GM23338 (cell line): ENCODE data around the gene PPHLN1. TPM values are rescaled to one million over a fixed set of nuclear protein-coding genes. Genes with fewer than 3 reads are reported as not detected.

ENCODE experiments used
- ATAC-seq: fragments of 200-7000 bp; cut with Tn5 transposase; 3 replicates; pipeline ENCODE4 v1.9.1; 2020
- DNase-seq: peaks from one replicate; pipeline ENCODE4 v3.0.0-alpha.2; 2015; ENCODE audit warnings: low spot score
- H2AFZ ChIP-seq: fragments of 200-600 bp; sonication (generic); 2 replicates; pipeline ENCODE4 v1.8.0; 2016; ENCODE audit warnings: antibody characterized with exemption, mild to moderate bottlenecking, moderate library complexity
- H3F3A ChIP-seq: fragments of 200-600 bp; sonication (generic); replicated peaks from 2 replicates; pipeline ENCODE4 v1.8.0; 2017; ENCODE audit warnings: antibody characterized with exemption, mixed run types, low read depth
- H3K27ac ChIP-seq: fragments of 200-600 bp; sonication (generic); 2 replicates; pipeline ENCODE4 v1.6.1; 2016; ENCODE audit warnings: low read depth
- H3K27me3 ChIP-seq: fragments of 200-600 bp; sonication (generic); 2 replicates; pipeline ENCODE4 v1.8.0; 2016; ENCODE audit warnings: mild to moderate bottlenecking, mixed run types, moderate library complexity; ENCODE audit not compliant: insufficient read depth
- H3K36me3 ChIP-seq: fragments of 200-600 bp; sonication (generic); 2 replicates; pipeline ENCODE4 v1.8.0; 2016; ENCODE audit warnings: mild to moderate bottlenecking; ENCODE audit not compliant: insufficient read depth
- H3K4me1 ChIP-seq: fragments of 200-600 bp; sonication (generic); 2 replicates; pipeline ENCODE4 v1.8.0; 2016; ENCODE audit warnings: mild to moderate bottlenecking, moderate library complexity; ENCODE audit not compliant: insufficient read depth
- H3K4me2 ChIP-seq: fragments of 200-600 bp; sonication (generic); 2 replicates; pipeline ENCODE4 v1.7.1; 2017; ENCODE audit warnings: mixed run types
- H3K4me3 ChIP-seq: fragments of 200-600 bp; sonication (generic); 2 replicates; pipeline ENCODE4 v1.6.1; 2016; ENCODE audit warnings: mixed run types
- H3K79me2 ChIP-seq: fragments of 200-600 bp; sonication (generic); replicated peaks from 2 replicates; pipeline ENCODE4 v1.8.0; 2017; ENCODE audit warnings: mild to moderate bottlenecking; ENCODE audit not compliant: insufficient read depth
- H3K9me2 ChIP-seq: fragments of 200-600 bp; sonication (generic); 2 replicates; pipeline ENCODE4 v1.8.0; 2017; ENCODE audit not compliant: insufficient read depth
- H4K20me1 ChIP-seq: fragments of 200-600 bp; sonication (generic); replicated peaks from 2 replicates; pipeline ENCODE4 v1.8.0; 2017; ENCODE audit warnings: mild to moderate bottlenecking; ENCODE audit not compliant: insufficient read depth
- H3K27ac Mint-ChIP-seq: 2 replicates; pipeline ENCODE4 v1.8.0; 2020; ENCODE audit warnings: inconsistent platforms, mild to moderate bottlenecking, moderate library complexity, mixed read lengths
- H3K27me3 Mint-ChIP-seq: 3 replicates; pipeline ENCODE4 v1.8.0; 2022; ENCODE audit warnings: low read depth, mild to moderate bottlenecking, moderate library complexity, mixed read lengths, inconsistent platforms; ENCODE audit not compliant: insufficient read depth, poor library complexity
- H3K36me3 Mint-ChIP-seq: 3 replicates; pipeline ENCODE4 v1.8.0; 2021; ENCODE audit warnings: low read depth, mild to moderate bottlenecking, inconsistent platforms, moderate library complexity, mixed read lengths
- H3K4me1 Mint-ChIP-seq: 3 replicates; pipeline ENCODE4 v1.8.0; 2020; ENCODE audit warnings: mild to moderate bottlenecking, inconsistent platforms, mixed read lengths
- H3K4me3 Mint-ChIP-seq: 3 replicates; pipeline ENCODE4 v1.8.0; 2021; ENCODE audit warnings: moderate library complexity, mild to moderate bottlenecking, inconsistent platforms, mixed read lengths
- H3K9me3 Mint-ChIP-seq: 3 replicates; pipeline ENCODE4 v1.8.0; 2020; ENCODE audit warnings: moderate library complexity, mild to moderate bottlenecking, inconsistent platforms, mixed read lengths
- CREB1 ChIP-seq: fragments of 250-450 bp; sonication (Bioruptor Pico); IDR thresholded peaks from 2 replicates; pipeline ENCODE4 v1.5.0; 2020; ENCODE audit warnings: low read depth, mild to moderate bottlenecking, moderate library complexity
- CTCF ChIP-seq, 2 experiments: fragments of 200-600 bp in 1 of 2; sonication (generic) in 1 of 2; conservative IDR thresholded peaks; 2 replicates each; pipeline versions ENCODE4 v1.5.1 to v1.6.1; 2016 to 2017; ENCODE audit warnings: antibody characterized with exemption in 2 of 2, low read depth in 2 of 2, mild to moderate bottlenecking in 2 of 2, moderate library complexity in 1 of 2
- EZH2 ChIP-seq: fragments of 200-600 bp; sonication (generic); IDR thresholded peaks from one replicate; pipeline ENCODE4 v1.8.0; 2017; ENCODE audit warnings: antibody characterized with exemption, mild to moderate bottlenecking, low read depth; ENCODE audit not compliant: unreplicated experiment
- EZH2phosphoT487 ChIP-seq: fragments of 200-600 bp; sonication (generic); IDR thresholded peaks from one replicate; pipeline ENCODE4 v1.8.1; 2018; ENCODE audit warnings: antibody characterized with exemption; ENCODE audit not compliant: unreplicated experiment
- REST ChIP-seq: IDR thresholded peaks from one replicate; pipeline ENCODE4 v1.6.1; 2018; ENCODE audit warnings: antibody characterized with exemption; ENCODE audit not compliant: unreplicated experiment
- STAT1 ChIP-seq: IDR thresholded peaks from one replicate; pipeline ENCODE4 v1.6.1; 2016; ENCODE audit warnings: antibody characterized with exemption; ENCODE audit not compliant: unreplicated experiment
- ZNF114 ChIP-seq: fragments of 250-450 bp; sonication (Bioruptor Pico); IDR thresholded peaks from 2 replicates; pipeline ENCODE4 v1.5.0; 2020; ENCODE audit warnings: mild to moderate bottlenecking, moderate library complexity
- ZNF462 ChIP-seq: fragments of 250-450 bp; sonication (Bioruptor Pico); IDR thresholded peaks from 2 replicates; pipeline ENCODE4 v1.5.0; 2020; ENCODE audit warnings: mild to moderate bottlenecking, moderate library complexity
- polyA plus RNA-seq: library from polyadenylated mRNA; unstranded; fragments of >200 nt; fragmentation: Nextera tagmentation; extraction: Ambion mirVana; gene quantifications from 2 replicates; pipeline ENCODE4 v1.2.1, GENCODE V29; 2016
- total RNA-seq: library from RNA; depleted of rRNA; stranded (reverse); fragments of >200 nt; shearing (Covaris generic); gene quantifications from 2 replicates; pipeline ENCODE4 v1.2.3, GENCODE V29; 2014
- TF ChIP-seq, protein P1 (sequence below): IDR thresholded peaks from 2 replicates; pipeline ENCODE4 v1.6.1; 2016; ENCODE audit warnings: antibody characterized with exemption

Gene PPHLN1
- total and polyA plus RNA-seq, 2 experiments from 2014 or later, result 93.0 to 103 TPM

GRCh38 chr12:42472376-42472775 is 146.4 kb downstream of the PPHLN1 start:
- Mint-ChIP-seq H3K4me3 (no peak overlapping the region), H3K27ac (no peak overlapping the region), H3K9me3 (no peaks in the 10 kb centered on the region; the same call in 2 of the 3 replicates), H3K4me1 (peaks cover 53% of the 10 kb centered on the region), H3K36me3 (peaks cover 57% of the 10 kb centered on the region), H3K27me3 (peaks cover 7% of the 10 kb centered on the region)
- Histone ChIP-seq H2AFZ (no peak overlapping the region), H3K36me3 (peaks cover 18% of the 10 kb centered on the region; the same call in 1 of the 2 replicates), H3K79me2 (peaks cover 69% of the 10 kb centered on the region), H3K27me3 (no peaks in the 10 kb centered on the region), H3K4me3 (no peak overlapping the region), H3K9me2 (no peaks in the 10 kb centered on the region), H3F3A (no peaks in the 10 kb centered on the region), H3K27ac (no peak overlapping the region), H3K4me1 (peaks cover 50% of the 10 kb centered on the region), H3K4me2 (peak overlapping the region; percentile 42; the same call in 1 of the 2 replicates), H4K20me1 (peaks cover 22% of the 10 kb centered on the region)
- ATAC-seq, result peak; percentile 24; the same call in 1 of the 3 replicates
- TF ChIP-seq CTCF (conservative IDR thresholded peaks at IDR 0.05; ENCODE audit: low read depth in 2 of 2), result no peak
- DNase-seq, result peak; percentile 18

GRCh38 chr12:42473130-42473529 is 147.2 kb downstream of the PPHLN1 start:
- no peak overlapping the region for H3K4me3 ChIP-seq
- no peak for DNase-seq
- Mint-ChIP-seq H3K27ac (no peak overlapping the region), H3K27me3 (peaks cover 7% of the 10 kb centered on the region), H3K36me3 (peaks cover 59% of the 10 kb centered on the region), H3K4me3 (no peak overlapping the region), H3K9me3 (no peaks in the 10 kb centered on the region; the same call in 2 of the 3 replicates), H3K4me1 (peaks cover 56% of the 10 kb centered on the region)
- no peaks in the 10 kb centered on the region for H3F3A ChIP-seq
- H3K4me2 ChIP-seq, result 0 out of 2 replicates have a peak overlapping the region, but pooled peaks have one; percentile 42
- H2AFZ ChIP-seq, result no peak overlapping the region
- H3K27me3 ChIP-seq, result no peaks in the 10 kb centered on the region
- no peaks in the 10 kb centered on the region for H3K9me2 ChIP-seq
- peaks cover 16% of the 10 kb centered on the region; the same call in 1 of the 2 replicates for H3K36me3 ChIP-seq
- H3K4me1 ChIP-seq, result peaks cover 52% of the 10 kb centered on the region
- H3K27ac ChIP-seq, result no peak overlapping the region
- peaks cover 22% of the 10 kb centered on the region for H4K20me1 ChIP-seq
- peaks cover 77% of the 10 kb centered on the region for H3K79me2 ChIP-seq
- no peak for ATAC-seq
- no peak for TF ChIP-seq CREB1 (CRISPR knock-in tag)
- TF ChIP-seq REST, result no peak
- no peak for TF ChIP-seq ZNF114 (CRISPR knock-in tag)
- TF ChIP-seq ZNF462, result no peak
- TF ChIP-seq, protein P1, sequence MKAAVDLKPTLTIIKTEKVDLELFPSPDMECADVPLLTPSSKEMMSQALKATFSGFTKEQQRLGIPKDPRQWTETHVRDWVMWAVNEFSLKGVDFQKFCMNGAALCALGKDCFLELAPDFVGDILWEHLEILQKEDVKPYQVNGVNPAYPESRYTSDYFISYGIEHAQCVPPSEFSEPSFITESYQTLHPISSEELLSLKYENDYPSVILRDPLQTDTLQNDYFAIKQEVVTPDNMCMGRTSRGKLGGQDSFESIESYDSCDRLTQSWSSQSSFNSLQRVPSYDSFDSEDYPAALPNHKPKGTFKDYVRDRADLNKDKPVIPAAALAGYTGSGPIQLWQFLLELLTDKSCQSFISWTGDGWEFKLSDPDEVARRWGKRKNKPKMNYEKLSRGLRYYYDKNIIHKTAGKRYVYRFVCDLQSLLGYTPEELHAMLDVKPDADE, result no peak
- TF ChIP-seq STAT1, result no peak
- TF ChIP-seq EZH2phosphoT487, result no peak
- no peak for TF ChIP-seq EZH2
